ENCODE results near the gene TPRG1L.
"Not testable (repeated sequence)": the region's sequence is repeated elsewhere in the genome, so short reads cannot be mapped to it uniquely, and the experiment has no call there.

TPRG1L gene

GRCh38 chr1:3621151-3621671 lies 3.6 kb upstream of the TPRG1L start:
- TF ChIP-seq, protein P1, sequence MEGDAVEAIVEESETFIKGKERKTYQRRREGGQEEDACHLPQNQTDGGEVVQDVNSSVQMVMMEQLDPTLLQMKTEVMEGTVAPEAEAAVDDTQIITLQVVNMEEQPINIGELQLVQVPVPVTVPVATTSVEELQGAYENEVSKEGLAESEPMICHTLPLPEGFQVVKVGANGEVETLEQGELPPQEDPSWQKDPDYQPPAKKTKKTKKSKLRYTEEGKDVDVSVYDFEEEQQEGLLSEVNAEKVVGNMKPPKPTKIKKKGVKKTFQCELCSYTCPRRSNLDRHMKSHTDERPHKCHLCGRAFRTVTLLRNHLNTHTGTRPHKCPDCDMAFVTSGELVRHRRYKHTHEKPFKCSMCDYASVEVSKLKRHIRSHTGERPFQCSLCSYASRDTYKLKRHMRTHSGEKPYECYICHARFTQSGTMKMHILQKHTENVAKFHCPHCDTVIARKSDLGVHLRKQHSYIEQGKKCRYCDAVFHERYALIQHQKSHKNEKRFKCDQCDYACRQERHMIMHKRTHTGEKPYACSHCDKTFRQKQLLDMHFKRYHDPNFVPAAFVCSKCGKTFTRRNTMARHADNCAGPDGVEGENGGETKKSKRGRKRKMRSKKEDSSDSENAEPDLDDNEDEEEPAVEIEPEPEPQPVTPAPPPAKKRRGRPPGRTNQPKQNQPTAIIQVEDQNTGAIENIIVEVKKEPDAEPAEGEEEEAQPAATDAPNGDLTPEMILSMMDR (IDR thresholded peaks at IDR 0.05; ENCODE audit: insufficient read depth, low read depth, low read length, missing control alignments): peak; percentile 57
- H3K4me3 ChIP-seq (ENCODE audit: low read length); DNase-seq (ENCODE audit: low read depth): not testable (repeated sequence)

GRCh38 chr1:3622102-3622501 lies 2.7 kb upstream of the TPRG1L start:
- not testable (repeated sequence) for DNase-seq (ENCODE audit: low read depth); H3K4me3 ChIP-seq (ENCODE audit: low read length)

- DNase-seq (ENCODE audit: low read depth): no peak
- TF ChIP-seq, protein P1 (IDR thresholded peaks at IDR 0.05; ENCODE audit: insufficient read depth, low read depth, low read length, missing control alignments): no peak
- peak overlapping the region; percentile 79 for H3K4me3 ChIP-seq (ENCODE audit: low read length)
Observed at GRCh38 chr1:3623441-3624199, 1.2 kb upstream of the TPRG1L start.

GRCh38 chr1:3625151-3625907 lies 514 bp downstream of the TPRG1L start:
- peak; percentile 58 for DNase-seq (ENCODE audit: low read depth)
- H3K4me3 ChIP-seq (ENCODE audit: low read length): peak overlapping the region; percentile 58
- TF ChIP-seq, protein P1 (IDR thresholded peaks at IDR 0.05; ENCODE audit: insufficient read depth, low read depth, low read length, missing control alignments): peak; percentile 19

- no peak for DNase-seq (ENCODE audit: low read depth)
- H3K4me3 ChIP-seq (ENCODE audit: low read length): peak overlapping the region; percentile 58
- TF ChIP-seq, protein P1 (IDR thresholded peaks at IDR 0.05; ENCODE audit: insufficient read depth, low read depth, low read length, missing control alignments): no peak
Observed at GRCh38 chr1:3626025-3626424, 1.2 kb downstream of the TPRG1L start.

- TF ChIP-seq, protein P1 (IDR thresholded peaks at IDR 0.05; ENCODE audit: insufficient read depth, low read depth, low read length, missing control alignments): no peak
- no peak overlapping the region for H3K4me3 ChIP-seq (ENCODE audit: low read length)
- no peak for DNase-seq (ENCODE audit: low read depth)
Observed at GRCh38 chr1:3627515-3628253, 2.9 kb downstream of the TPRG1L start.

DNA sequence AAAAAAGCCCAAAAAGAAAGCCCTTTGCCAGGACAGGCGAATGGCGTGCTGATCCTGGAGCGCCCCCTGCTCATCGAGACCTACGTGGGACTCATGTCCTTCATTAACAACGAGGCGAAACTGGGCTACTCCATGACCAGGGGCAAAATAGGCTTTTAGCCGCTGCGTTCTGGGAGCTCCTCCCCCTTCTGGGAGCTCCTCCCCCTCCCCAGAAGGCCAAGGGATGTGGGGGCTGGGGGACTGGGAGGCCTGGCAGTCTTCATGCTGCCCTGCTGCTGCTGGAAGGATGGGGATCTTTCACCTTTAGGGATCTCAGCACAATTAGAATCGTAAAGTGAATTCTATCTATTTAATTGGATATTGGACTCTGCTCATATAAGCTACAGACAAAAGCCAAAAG lies 3.6 kb downstream of the TPRG1L start:
- no peak for DNase-seq (ENCODE audit: low read depth)
- no peak overlapping the region for H3K4me3 ChIP-seq (ENCODE audit: low read length)
- TF ChIP-seq, protein P1 (IDR thresholded peaks at IDR 0.05; ENCODE audit: insufficient read depth, low read depth, low read length, missing control alignments): no peak

All from epithelial cell of esophagus (primary cell).